Upper lobe of right lung (tissue), 1 donor: Measurements from ENCODE around the gene CDH23. TPM values are rescaled to one million over a fixed set of nuclear protein-coding genes. Genes with fewer than 3 reads are reported as not detected.
"Not testable (repeated sequence)": the region's sequence is repeated elsewhere in the genome, so short reads cannot be mapped to it uniquely, and the experiment has no call there.

Source experiments
- ATAC-seq: fragments of 200-7000 bp; cut with Tn5 transposase; one replicate; pipeline ENCODE4 v1.9.1; 2020; ENCODE audit warnings: mild to moderate bottlenecking, moderate library complexity
- DNase-seq: peaks from one replicate; pipeline ENCODE4 v3.0.0-alpha.2; 2020
- H3K27ac ChIP-seq: fragments of 200-600 bp; one replicate; pipeline ENCODE4 v1.8.0; 2022
- H3K27me3 ChIP-seq: fragments of 200-600 bp; one replicate; pipeline ENCODE4 v1.8.0; 2022; ENCODE audit warnings: mild to moderate bottlenecking
- H3K36me3 ChIP-seq: fragments of 200-600 bp; one replicate; pipeline ENCODE4 v1.8.0; 2022
- H3K4me1 ChIP-seq: fragments of 200-600 bp; one replicate; pipeline ENCODE4 v1.8.0; 2022
- H3K4me3 ChIP-seq: fragments of 200-600 bp; one replicate; pipeline ENCODE4 v1.8.0; 2022; ENCODE audit warnings: mild to moderate bottlenecking
- H3K9me3 ChIP-seq: fragments of 200-600 bp; one replicate; pipeline ENCODE4 v1.8.0; 2022
- CTCF ChIP-seq: fragments of 200-600 bp; IDR thresholded peaks from one replicate; pipeline ENCODE4 v1.8.0; 2022; ENCODE audit warnings: antibody characterized with exemption
- intact Hi-C: fragments of 100-400 bp; cut with DNase I; formaldehyde crosslinking; loops from one replicate; pipeline ENCODE4 v1.11.0; 2022
- total RNA-seq: library from RNA; stranded (reverse); fragmentation: NEBNext Ultra II Directional; extraction: Animal tissue kit (Norgen Biotek cat#: 25700); gene quantifications from one replicate; pipeline ENCODE4 v1.2.1, GENCODE V29; 2021
- donor health status: DM: no; HTN: yes; CAD: no; lungs with severe emphysema.

Gene CDH23
- total RNA-seq, 1 donor from 2014 or later, result 10.9 TPM

GRCh38 chr10:71596127-71596526 is 199.4 kb downstream of the CDH23 start:
- DNase-seq (no peak), ATAC-seq (no peak)
- no peaks in the 10 kb centered on the region for H3K36me3 ChIP-seq
- intact Hi-C loops, result no loop called here
- no peak overlapping the region for H3K4me3 ChIP-seq
- H3K4me1 ChIP-seq, result peaks cover 15% of the 10 kb centered on the region
- H3K9me3 ChIP-seq, result no peaks in the 10 kb centered on the region
- H3K27ac ChIP-seq, result no peak overlapping the region
- H3K27me3 ChIP-seq, result no peaks in the 10 kb centered on the region
- no peak for TF ChIP-seq CTCF

DNA sequence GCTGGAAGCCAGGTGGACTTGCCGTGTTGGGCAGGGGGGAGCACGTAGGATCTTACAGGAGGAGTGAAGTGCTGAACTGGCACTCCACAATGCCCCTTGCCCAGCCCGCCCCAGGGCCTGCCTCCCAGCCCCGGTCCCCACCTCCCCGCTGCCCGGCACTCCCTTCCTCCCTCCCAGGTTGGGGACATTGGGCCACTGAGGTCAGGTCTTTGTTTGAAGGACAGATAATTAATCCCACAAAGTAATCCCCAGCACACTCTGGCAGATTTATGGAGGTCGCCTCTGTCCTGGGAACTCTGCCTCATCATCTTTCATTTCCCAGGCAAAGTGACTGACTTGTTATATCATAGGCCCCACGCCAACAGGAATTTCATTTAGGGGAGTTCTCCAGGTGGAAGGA is 200.0 kb downstream of the CDH23 start:
- no peak for DNase-seq
- H3K4me3 ChIP-seq, result no peak overlapping the region

DNA sequence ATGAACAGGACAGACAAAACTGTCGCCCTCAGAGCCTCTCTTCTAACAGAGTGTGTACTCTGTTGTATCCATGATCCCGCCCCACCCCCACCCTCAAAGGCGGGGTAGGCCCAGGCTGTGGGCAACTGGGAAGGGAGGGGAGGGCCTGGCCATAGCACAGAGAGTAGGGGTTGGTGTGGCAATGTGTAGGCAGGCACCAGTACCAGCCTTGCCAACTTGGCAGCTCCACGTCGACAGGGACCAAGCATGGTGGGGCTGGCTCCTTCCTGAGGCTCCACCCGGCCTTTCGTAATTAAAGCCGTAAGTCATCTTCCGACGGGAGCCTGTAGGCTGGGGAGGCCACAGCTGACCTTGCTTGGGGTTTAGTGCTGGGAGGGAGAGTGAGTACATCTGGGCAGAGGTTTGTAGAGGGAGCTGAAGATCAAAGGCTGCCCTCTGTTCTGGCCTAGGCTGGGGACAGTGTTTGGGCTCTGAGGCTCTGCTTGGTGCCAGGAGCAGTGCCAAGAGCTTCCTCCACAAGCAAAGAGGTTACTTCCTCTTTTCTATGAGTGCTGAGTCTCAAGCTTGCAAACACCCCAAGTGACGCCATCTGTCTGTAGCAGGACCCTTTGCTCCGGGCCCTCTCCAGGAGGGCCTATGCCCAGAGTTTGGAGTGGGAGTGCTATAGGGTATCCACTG is 201.2 kb downstream of the CDH23 start:
- peak; percentile 86 for ATAC-seq
- intact Hi-C loops, result no loop called here
- TF ChIP-seq CTCF, result no peak
- H3K9me3 ChIP-seq, result no peaks in the 10 kb centered on the region
- peaks cover 15% of the 10 kb centered on the region for H3K4me1 ChIP-seq
- peak overlapping the region; percentile 87 for H3K27ac ChIP-seq
- H3K27me3 ChIP-seq, result no peaks in the 10 kb centered on the region
- H3K36me3 ChIP-seq, result no peaks in the 10 kb centered on the region
- H3K4me3 ChIP-seq, result no peak overlapping the region
- peak; percentile 72 for DNase-seq

More for the DNA sequence above, 200.0 kb downstream of the CDH23 start:
- Histone ChIP-seq H3K27me3 (no peaks in the 10 kb centered on the region), H3K36me3 (no peaks in the 10 kb centered on the region), H3K9me3 (no peaks in the 10 kb centered on the region), H3K4me1 (peaks cover 15% of the 10 kb centered on the region), H3K27ac (peak overlapping the region; percentile 87)
- ATAC-seq, result no peak
- TF ChIP-seq CTCF, result no peak
- intact Hi-C loops, result no loop called here

GRCh38 chr10:71598621-71599055 is 201.9 kb downstream of the CDH23 start:
- DNase-seq (peak; percentile 78), ATAC-seq (peak; percentile 71)
- no peaks in the 10 kb centered on the region for H3K9me3 ChIP-seq
- peak overlapping the region; percentile 87 for H3K27ac ChIP-seq
- H3K27me3 ChIP-seq, result no peaks in the 10 kb centered on the region
- H3K4me3 ChIP-seq, result no peak overlapping the region
- no peak for TF ChIP-seq CTCF
- H3K36me3 ChIP-seq, result no peaks in the 10 kb centered on the region
- peaks cover 15% of the 10 kb centered on the region for H3K4me1 ChIP-seq
- intact Hi-C loops, result no loop called here

GRCh38 chr10:71599518-71599917 is 202.8 kb downstream of the CDH23 start:
- DNase-seq, result no peak
- Histone ChIP-seq H3K27ac (no peak overlapping the region), H3K4me1 (peaks cover 15% of the 10 kb centered on the region), H3K27me3 (no peaks in the 10 kb centered on the region), H3K9me3 (no peaks in the 10 kb centered on the region), H3K36me3 (no peaks in the 10 kb centered on the region), H3K4me3 (no peak overlapping the region)
- TF ChIP-seq CTCF, result no peak
- intact Hi-C loops, result no loop called here
- no peak for ATAC-seq

DNA sequence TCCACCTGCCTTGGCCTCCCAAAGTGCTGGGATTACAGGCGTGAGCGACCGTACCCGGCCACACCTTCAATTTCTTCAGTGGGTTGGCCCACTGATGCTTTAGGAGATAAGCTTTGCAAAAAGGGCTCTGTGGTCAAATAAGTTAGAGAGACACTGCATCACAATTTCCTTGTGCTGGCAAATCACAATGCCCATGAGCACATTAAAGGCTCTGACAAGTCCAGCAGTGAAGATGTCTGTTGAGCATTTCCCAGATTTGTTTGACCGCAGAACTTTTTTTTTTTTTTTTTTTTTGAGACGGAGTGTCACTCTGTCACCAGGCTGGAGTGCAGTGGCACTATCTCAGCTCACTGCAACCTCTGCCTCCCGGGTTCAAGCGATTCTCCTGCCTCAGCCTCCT is 203.5 kb downstream of the CDH23 start:
- intact Hi-C loops, DNase-seq, H3K27me3 ChIP-seq, H3K4me3 ChIP-seq, H3K9me3 ChIP-seq, H3K36me3 ChIP-seq, H3K27ac ChIP-seq, ATAC-seq: not testable (repeated sequence)
- H3K4me1 ChIP-seq, result peaks cover 15% of the 10 kb centered on the region
